Esophagus muscularis mucosa (tissue), 3 donors: Measurements from ENCODE around the gene RPLP1.

Experiments used
- CTCF ChIP-seq, 3 experiments: fragments of 200-600 bp in 2 of 3; fragments of 450-650 bp in 1 of 3; sonication (generic) in 2 of 3; IDR thresholded peaks; one replicate each; pipeline ENCODE4 v1.5.1; 2017 to 2019; ENCODE audit warnings: antibody characterized with exemption in 3 of 3, mild to moderate bottlenecking in 2 of 3, moderate library complexity in 1 of 3
- POLR2A ChIP-seq: fragments of 450-650 bp; IDR thresholded peaks from one replicate; pipeline ENCODE4 v1.6.1; 2017; ENCODE audit warnings: antibody characterized with exemption, moderate library complexity, mild to moderate bottlenecking, low read depth

GRCh38 chr15:69490356-69491037 lies 37.9 kb downstream of the RPLP1 start:
- no peak for TF ChIP-seq POLR2A
- no peak for TF ChIP-seq CTCF (IDR thresholded peaks at IDR 0.05)
